Measurements from ENCODE around the gene SPATA2L. TPM values are rescaled to one million over a fixed set of nuclear protein-coding genes. Genes with fewer than 3 reads are reported as not detected.
"Not testable (repeated sequence)": the region's sequence is repeated elsewhere in the genome, so short reads cannot be mapped to it uniquely, and the experiment has no call there.

The SPATA2L gene
- total RNA-seq, 2 experiments from 2014 or later: 9.4 to 10.0 TPM

DNA sequence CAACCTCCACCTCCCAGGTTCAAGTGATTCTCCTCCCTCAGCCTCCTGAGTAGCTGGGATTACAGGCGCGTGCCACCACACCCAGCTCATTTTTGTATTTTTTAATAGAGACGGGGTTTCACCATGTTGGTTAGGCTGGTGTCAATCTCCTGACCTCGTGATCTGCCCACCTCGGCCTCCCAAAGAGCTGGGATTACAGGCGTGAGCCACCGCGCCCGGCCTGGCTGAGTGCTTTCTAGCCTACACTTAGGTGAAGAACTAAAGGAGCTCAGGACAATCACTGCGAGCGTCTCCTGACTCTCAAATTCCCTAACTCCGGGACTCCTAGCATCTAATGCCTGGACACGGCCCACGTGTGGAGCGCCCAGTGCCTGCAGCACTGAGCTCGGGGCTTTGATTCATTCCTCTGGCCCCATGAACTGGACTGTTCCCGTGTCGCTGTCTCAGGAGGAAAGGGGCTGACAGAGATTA, 1.8 kb downstream of the SPATA2L start:
- H3K27me3 Mint-ChIP-seq; H3K9me3 Mint-ChIP-seq; DNase-seq; H3K36me3 Mint-ChIP-seq (ENCODE audit: low read depth): not testable (repeated sequence)
- ChIA-PET CTCF (interaction anchor here (0.7 to 4.7 kb wide), 36 partner anchors 10 to 482 kb away, joined by 3 to 72 read pairs (median 7); partner anchors contain the start of genes CDK10, CHMP1A, FANCA and SPATA33), POLR2A (interaction anchor here (0.6 to 7.3 kb wide), 16 partner anchors 10 to 251 kb away, joined by 3 to 36 read pairs (median 4); partner anchors contain the start of genes CDK10, CHMP1A, FANCA and SPATA33)
- H3K27ac Mint-ChIP-seq: peak overlapping the region; percentile 58
- H3K4me1 Mint-ChIP-seq: peaks cover 39% of the 10 kb centered on the region
- H3K4me3 Mint-ChIP-seq: peak overlapping the region; percentile 64

- not testable (repeated sequence) for H3K27ac Mint-ChIP-seq; H3K27me3 Mint-ChIP-seq; H3K4me3 Mint-ChIP-seq; H3K36me3 Mint-ChIP-seq (ENCODE audit: low read depth); DNase-seq; H3K9me3 Mint-ChIP-seq
- ChIA-PET CTCF (interaction anchor here (1.7 to 4.7 kb wide), 7 partner anchors 25 to 211 kb away, joined by 3 to 72 read pairs (median 18); no protein-coding TSS in a partner anchor), POLR2A (interaction anchor here (0.6 to 7.3 kb wide), 7 partner anchors 12 to 320 kb away, joined by 3 to 36 read pairs (median 5); partner anchors contain the start of genes CDK10, CHMP1A, FANCA and SPATA33)
- H3K4me1 Mint-ChIP-seq: peaks cover 39% of the 10 kb centered on the region
These were observed 2.8 kb downstream of the SPATA2L start for GRCh38 chr16:89698717-89699116.

- no peaks in the 10 kb centered on the region for H3K27me3 Mint-ChIP-seq
- no peak for DNase-seq
- POLR2A ChIA-PET: interaction anchor here (0.6 to 7.3 kb wide), 5 partner anchors 11 to 321 kb away, joined by 3 to 36 read pairs (median 4); partner anchors contain the start of genes CDK10, CHMP1A, FANCA and SPATA33
- H3K27ac Mint-ChIP-seq: no peak overlapping the region
- CTCF ChIA-PET: interaction anchor here (0.9 to 4.7 kb wide), 3 partner anchors 63 to 164 kb away, joined by 3 to 72 read pairs (median 5); no protein-coding TSS in a partner anchor
- peaks cover 5% of the 10 kb centered on the region for H3K36me3 Mint-ChIP-seq (ENCODE audit: low read depth)
- H3K9me3 Mint-ChIP-seq: no peaks in the 10 kb centered on the region
- H3K4me1 Mint-ChIP-seq: peaks cover 39% of the 10 kb centered on the region
- H3K4me3 Mint-ChIP-seq: no peak overlapping the region
These were observed 3.7 kb downstream of the SPATA2L start for GRCh38 chr16:89697616-89698331.

GRCh38 chr16:89697161-89697615, 4.3 kb downstream of the SPATA2L start:
- H3K27me3 Mint-ChIP-seq: no peaks in the 10 kb centered on the region
- H3K4me1 Mint-ChIP-seq: peaks cover 34% of the 10 kb centered on the region
- H3K9me3 Mint-ChIP-seq: no peaks in the 10 kb centered on the region
- no peak overlapping the region for H3K4me3 Mint-ChIP-seq
- H3K36me3 Mint-ChIP-seq (ENCODE audit: low read depth): peaks cover 5% of the 10 kb centered on the region
- no peak for DNase-seq
- ChIA-PET CTCF (interaction anchor here (0.9 to 4.7 kb wide), 3 partner anchors 8 to 165 kb away, joined by 5 to 72 read pairs (median 6); no protein-coding TSS in a partner anchor), POLR2A (interaction anchor here (2.0 to 7.3 kb wide), 2 partner anchors 10 to 40 kb away, joined by 5 to 36 read pairs; partner anchors contain the start of genes CDK10, CHMP1A and SPATA33)
- no peak overlapping the region for H3K27ac Mint-ChIP-seq

- peaks cover 5% of the 10 kb centered on the region for H3K36me3 Mint-ChIP-seq (ENCODE audit: low read depth)
- peaks cover 32% of the 10 kb centered on the region for H3K4me1 Mint-ChIP-seq
- no peak overlapping the region for H3K27ac Mint-ChIP-seq
- no peaks in the 10 kb centered on the region for H3K9me3 Mint-ChIP-seq
- no peak overlapping the region for H3K4me3 Mint-ChIP-seq
- peak; percentile 61 for DNase-seq
- ChIA-PET POLR2A (interaction anchor here (1.1 to 7.3 kb wide), 3 partner anchors 10 to 176 kb away, joined by 4 to 36 read pairs (median 5); partner anchors contain the start of genes CDK10 and TCF25), CTCF (interaction anchor here (1.4 to 2.1 kb wide), 2 partner anchors 9 to 10 kb away, joined by 5 to 6 read pairs; partner anchors contain the start of gene CDK10)
- H3K27me3 Mint-ChIP-seq: no peaks in the 10 kb centered on the region
These were observed 4.8 kb downstream of the SPATA2L start for GRCh38 chr16:89696670-89697128.

DNA sequence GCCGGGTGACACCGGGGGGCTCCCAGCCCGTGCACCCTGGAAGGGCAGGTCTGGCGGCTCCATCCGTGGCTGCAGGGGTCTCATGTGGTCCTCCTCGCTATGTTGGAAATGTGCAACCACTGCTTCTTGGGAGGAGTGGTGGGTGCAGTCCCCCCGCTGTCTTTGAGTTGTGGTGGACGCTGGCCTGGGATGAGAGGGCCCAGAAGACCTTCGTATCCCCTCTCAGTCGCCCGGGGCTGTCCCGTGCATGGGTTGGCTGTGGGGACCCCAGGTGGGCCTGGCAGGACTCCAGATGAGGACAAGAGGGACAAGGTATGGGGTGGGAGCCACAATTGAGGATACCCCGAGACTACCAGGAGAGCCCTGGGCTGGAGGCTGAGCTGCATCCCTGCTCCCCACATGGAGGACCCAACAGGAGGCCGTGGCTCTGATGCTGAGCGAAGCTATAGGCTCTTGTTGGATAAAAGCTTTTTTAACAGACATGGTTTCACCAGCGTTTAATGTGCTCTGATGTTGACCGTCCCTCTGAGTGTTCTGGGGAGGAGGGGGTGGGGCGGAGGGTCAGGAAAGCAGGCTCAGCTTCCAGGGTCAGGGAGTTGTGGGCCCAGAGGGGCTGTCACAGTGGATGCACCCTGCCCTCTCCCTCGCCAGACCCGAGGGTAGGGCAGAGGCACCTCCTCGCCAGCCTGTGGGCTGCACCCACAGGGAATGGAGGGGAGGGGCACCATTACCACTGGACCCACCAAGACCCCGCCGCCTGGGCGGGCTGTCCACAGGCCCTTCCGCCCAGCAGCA, 5.4 kb downstream of the SPATA2L start:
- H3K27ac Mint-ChIP-seq: no peak overlapping the region
- DNase-seq: no peak
- ChIA-PET POLR2A (interaction anchor here (1.1 to 7.3 kb wide), 3 partner anchors 9 to 177 kb away, joined by 4 to 36 read pairs (median 5); partner anchors contain the start of genes CDK10 and TCF25), CTCF (interaction anchor here (1.4 to 2.1 kb wide), 2 partner anchors 9 to 10 kb away, joined by 5 to 6 read pairs; partner anchors contain the start of gene CDK10)
- no peak overlapping the region for H3K4me3 Mint-ChIP-seq
- peaks cover 32% of the 10 kb centered on the region for H3K4me1 Mint-ChIP-seq
- peaks cover 5% of the 10 kb centered on the region for H3K36me3 Mint-ChIP-seq (ENCODE audit: low read depth)
- H3K27me3 Mint-ChIP-seq: no peaks in the 10 kb centered on the region
- no peaks in the 10 kb centered on the region for H3K9me3 Mint-ChIP-seq

DNA sequence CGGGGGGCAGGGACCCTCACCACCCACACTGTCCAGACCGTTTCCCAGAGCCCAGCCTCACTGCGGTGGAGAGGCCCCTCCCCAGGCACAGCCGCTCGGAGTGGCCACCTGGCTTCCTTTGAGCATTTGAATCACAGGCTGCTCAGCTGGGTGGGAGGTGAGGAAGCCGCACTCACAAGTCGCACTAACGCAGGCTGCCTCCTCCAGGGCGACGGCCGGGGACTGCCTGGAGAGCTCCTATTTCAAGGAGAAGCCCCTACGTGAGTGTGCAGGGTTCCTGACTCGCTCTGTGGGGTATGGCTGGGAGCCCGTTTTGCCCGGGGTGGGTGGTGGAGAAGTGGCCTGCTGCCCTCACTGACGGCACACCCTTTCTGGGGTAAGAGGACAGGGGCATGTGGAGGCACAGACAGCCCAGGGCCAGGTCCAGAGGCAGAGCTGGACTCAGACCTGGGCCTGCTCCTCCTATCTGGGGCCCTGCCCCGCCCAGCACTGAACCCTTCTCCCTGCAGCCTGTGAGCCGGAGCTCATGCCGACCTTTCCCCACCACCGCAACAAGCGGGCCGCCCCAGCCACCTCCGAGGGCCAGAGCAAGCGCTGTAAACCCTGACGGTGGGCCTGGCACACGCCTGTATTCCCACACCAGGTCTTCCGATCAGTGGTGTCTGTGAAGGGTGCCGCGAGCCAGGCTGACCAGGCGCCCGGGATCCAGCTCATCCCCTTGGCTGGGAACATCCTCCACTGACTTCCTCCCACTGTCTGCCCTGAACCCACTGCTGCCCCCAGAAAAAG, 6.2 kb downstream of the SPATA2L start:
- CTCF ChIA-PET: interaction anchor here (2.1 kb wide), 1 partner anchor 8 kb away, joined by 5 read pairs; the partner anchor contains the start of gene CDK10
- no peaks in the 10 kb centered on the region for H3K9me3 Mint-ChIP-seq
- H3K4me1 Mint-ChIP-seq: peaks cover 27% of the 10 kb centered on the region
- POLR2A ChIA-PET: interaction anchor here (1.1 to 7.3 kb wide), 3 partner anchors 9 to 178 kb away, joined by 4 to 36 read pairs (median 5); partner anchors contain the start of genes CDK10 and TCF25
- no peak for DNase-seq
- H3K27ac Mint-ChIP-seq: no peak overlapping the region
- no peaks in the 10 kb centered on the region for H3K27me3 Mint-ChIP-seq
- no peak overlapping the region for H3K4me3 Mint-ChIP-seq
- peaks cover 6% of the 10 kb centered on the region for H3K36me3 Mint-ChIP-seq (ENCODE audit: low read depth)

- Mint-ChIP-seq H3K36me3 (ENCODE audit: low read depth) (peaks cover 11% of the 10 kb centered on the region), H3K4me1 (peaks cover 22% of the 10 kb centered on the region)
- not testable (repeated sequence) for H3K27ac Mint-ChIP-seq, H3K4me3 Mint-ChIP-seq, H3K9me3 Mint-ChIP-seq, DNase-seq, H3K27me3 Mint-ChIP-seq
- ChIA-PET POLR2A (interaction anchor here (1.9 kb wide), 1 partner anchor 178 kb away, joined by 5 read pairs; the partner anchor contains the start of gene TCF25), CTCF (interaction anchor here (2.1 kb wide), 1 partner anchor 8 kb away, joined by 5 read pairs; the partner anchor contains the start of gene CDK10)
These were observed 6.8 kb downstream of the SPATA2L start for GRCh38 chr16:89694784-89695085.

DNA sequence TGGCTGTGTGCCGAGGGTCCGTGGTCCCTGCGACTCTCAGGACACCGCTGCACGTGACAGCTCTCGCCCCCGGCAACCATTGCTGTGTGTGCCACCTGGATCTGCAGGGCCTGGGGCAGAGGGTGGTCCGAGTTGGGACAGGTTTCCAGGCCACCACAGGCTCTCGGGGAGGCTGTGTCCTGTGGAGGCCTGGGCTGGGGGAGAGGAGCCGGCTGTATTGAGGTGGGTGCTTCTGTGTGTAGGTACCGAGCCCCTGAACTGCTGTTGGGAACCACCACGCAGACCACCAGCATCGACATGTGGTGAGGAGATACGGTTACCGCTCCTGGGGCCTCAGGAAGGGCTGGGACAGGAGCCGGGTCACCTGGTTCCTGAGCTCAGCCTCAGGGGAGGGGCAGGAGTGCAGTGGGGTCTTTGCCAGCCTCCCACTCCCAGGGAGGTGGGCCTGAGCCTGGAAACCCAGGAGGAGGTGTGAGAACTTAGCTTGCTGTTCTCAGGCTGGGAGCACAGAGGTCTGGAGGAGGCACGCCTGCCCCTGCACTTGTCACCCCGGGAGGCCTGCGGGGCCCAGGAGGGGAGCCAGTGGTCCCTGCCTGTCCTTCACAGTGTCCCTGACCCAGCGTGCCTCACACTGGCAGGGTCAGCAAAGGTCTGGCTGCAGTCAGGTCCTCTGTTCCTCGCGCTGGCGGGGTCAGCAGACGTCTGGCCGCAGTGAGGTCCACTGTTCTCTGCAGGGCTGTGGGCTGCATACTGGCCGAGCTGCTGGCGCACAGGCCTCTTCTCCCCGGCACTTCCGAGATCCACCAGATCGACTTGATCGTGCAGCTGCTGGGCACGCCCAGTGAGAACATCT, 7.3 kb downstream of the SPATA2L start:
- CTCF ChIA-PET: no interaction called here
- Mint-ChIP-seq H3K27me3 (no peaks in the 10 kb centered on the region), H3K9me3 (no peaks in the 10 kb centered on the region), H3K36me3 (ENCODE audit: low read depth) (peaks cover 11% of the 10 kb centered on the region), H3K4me3 (no peak overlapping the region), H3K4me1 (peaks cover 20% of the 10 kb centered on the region), H3K27ac (no peak overlapping the region)
- DNase-seq: no peak
- POLR2A ChIA-PET: no interaction called here

GRCh38 chr16:89693289-89693731, 8.2 kb downstream of the SPATA2L start:
- ChIA-PET CTCF (no interaction called here), POLR2A (no interaction called here)
- DNase-seq: no peak
- Mint-ChIP-seq H3K9me3 (no peaks in the 10 kb centered on the region), H3K27ac (no peak overlapping the region), H3K4me1 (peaks cover 21% of the 10 kb centered on the region), H3K4me3 (no peak overlapping the region), H3K36me3 (ENCODE audit: low read depth) (peaks cover 11% of the 10 kb centered on the region), H3K27me3 (no peaks in the 10 kb centered on the region)

DNA sequence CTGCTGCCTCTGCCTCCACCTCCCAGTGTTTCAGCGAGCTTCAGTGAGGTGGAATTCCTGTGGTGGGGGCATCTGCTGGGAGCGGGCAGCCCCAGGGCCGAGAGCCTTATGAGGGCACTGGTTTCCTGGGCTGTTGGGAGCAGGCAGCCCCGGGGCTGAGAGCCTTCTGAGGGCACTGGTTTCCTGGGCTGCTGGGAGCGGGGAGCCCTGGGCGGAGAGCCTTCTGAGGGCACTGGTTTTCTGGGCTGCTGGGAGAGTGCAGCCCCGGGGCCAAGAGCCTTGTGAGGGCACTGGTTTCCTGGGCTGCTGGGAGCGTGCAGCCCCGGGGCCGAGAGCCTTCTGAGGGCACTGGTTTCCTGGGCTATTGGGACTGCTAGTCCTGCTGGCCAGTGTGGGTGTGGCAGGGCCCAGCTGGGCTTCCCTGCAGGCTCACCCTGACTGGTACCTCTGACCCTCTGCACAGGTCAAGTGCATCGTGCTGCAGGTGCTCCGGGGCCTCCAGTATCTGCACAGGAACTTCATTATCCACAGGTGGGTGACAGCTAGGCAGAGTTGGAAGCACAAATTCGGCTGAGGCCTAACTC, 9.4 kb downstream of the SPATA2L start:
- Mint-ChIP-seq H3K9me3 (no peaks in the 10 kb centered on the region), H3K4me1 (peaks cover 30% of the 10 kb centered on the region), H3K27me3 (no peaks in the 10 kb centered on the region), H3K36me3 (ENCODE audit: low read depth) (peaks cover 15% of the 10 kb centered on the region), H3K4me3 (no peak overlapping the region), H3K27ac (no peak overlapping the region)
- no peak for DNase-seq
- CTCF ChIA-PET: interaction anchor here (0.6 kb wide), 1 partner anchor 177 kb away, joined by 3 read pairs; no protein-coding TSS in a partner anchor
- POLR2A ChIA-PET: no interaction called here

Measured in activated CD4-positive, alpha-beta memory T cell treated with anti-CD3 and anti-CD28 coated beads, Interleukin-2, amount 10 ng/mL, durations not matched to agents 7 days and 5 days (primary cell).